ENCODE measurements around the gene TBC1D22A. TPM values are rescaled to one million over a fixed set of nuclear protein-coding genes. Genes with fewer than 3 reads are reported as not detected.

TBC1D22A gene
- total and polyA plus RNA-seq, 2 experiments from 2014 or later, result 9.6 to 13.3 TPM

- no peak for TF ChIP-seq JUNB (IDR thresholded peaks at IDR 0.05; ENCODE audit: unreplicated experiment)
- no peak for TF ChIP-seq EZH2phosphoT487 (IDR thresholded peaks at IDR 0.05; ENCODE audit: unreplicated experiment)
- TF ChIP-seq ZNF114 (CRISPR knock-in tag; IDR thresholded peaks at IDR 0.05), result no peak
- TF ChIP-seq CREB1 (CRISPR knock-in tag; IDR thresholded peaks at IDR 0.05; ENCODE audit: low read depth), result no peak
- TF ChIP-seq EZH2 (IDR thresholded peaks at IDR 0.05; ENCODE audit: low read depth, unreplicated experiment), result no peak
- no peak for TF ChIP-seq CTCF (conservative IDR thresholded peaks at IDR 0.05; ENCODE audit: low read depth in 2 of 2)
- no peak for TF ChIP-seq POLR2AphosphoS5 (IDR thresholded peaks at IDR 0.05; ENCODE audit: low read depth)
Measured at GRCh38 chr22:46897246-46897623, 134.8 kb downstream of the TBC1D22A start (continued).

- Histone ChIP-seq H3K9me2 (ENCODE audit: insufficient read depth) (no peaks in the 10 kb centered on the region), H3K79me2 (replicated peaks; ENCODE audit: insufficient read depth) (0 out of 2 replicates have a peak, but pooled peaks cover 4% of the 10 kb centered on the region), H2AFZ (no peak overlapping the region), H3F3A (replicated peaks; ENCODE audit: low read depth) (no peaks in the 10 kb centered on the region), H3K27ac (ENCODE audit: low read depth) (no peak overlapping the region), H3K36me3 (ENCODE audit: insufficient read depth) (no peaks in the 10 kb centered on the region), H4K20me1 (replicated peaks; ENCODE audit: insufficient read depth) (no peaks in the 10 kb centered on the region; the same call in 1 of the 2 replicates), H3K27me3 (ENCODE audit: insufficient read depth) (no peaks in the 10 kb centered on the region), H3K4me2 (no peak overlapping the region), H3K4me3 (no peak overlapping the region), H3K4me1 (ENCODE audit: insufficient read depth) (no peaks in the 10 kb centered on the region; the same call in 1 of the 2 replicates)
- Mint-ChIP-seq H3K4me1 (peaks cover 21% of the 10 kb centered on the region), H3K27me3 (ENCODE audit: insufficient read depth, low read depth, poor library complexity) (no peaks in the 10 kb centered on the region), H3K36me3 (ENCODE audit: low read depth) (peaks cover 8% of the 10 kb centered on the region), H3K9me3 (no peaks in the 10 kb centered on the region), H3K4me3 (no peak overlapping the region), H3K27ac (no peak overlapping the region)
- no peak for DNase-seq (ENCODE audit: low spot score)
- TF ChIP-seq ETS1 (IDR thresholded peaks at IDR 0.05) (no peak), REST (IDR thresholded peaks at IDR 0.05; ENCODE audit: unreplicated experiment) (no peak), CREB1 (CRISPR knock-in tag; IDR thresholded peaks at IDR 0.05; ENCODE audit: low read depth) (no peak), JUNB (IDR thresholded peaks at IDR 0.05; ENCODE audit: unreplicated experiment) (no peak), STAT1 (IDR thresholded peaks at IDR 0.05; ENCODE audit: unreplicated experiment) (no peak), POLR2AphosphoS5 (IDR thresholded peaks at IDR 0.05; ENCODE audit: low read depth) (no peak), NANOG (IDR thresholded peaks at IDR 0.05; ENCODE audit: borderline replicate concordance) (no peak), CTCF (conservative IDR thresholded peaks at IDR 0.05; ENCODE audit: low read depth in 2 of 2) (no peak), ZNF114 (CRISPR knock-in tag; IDR thresholded peaks at IDR 0.05) (no peak), EZH2 (IDR thresholded peaks at IDR 0.05; ENCODE audit: low read depth, unreplicated experiment) (no peak), EZH2phosphoT487 (IDR thresholded peaks at IDR 0.05; ENCODE audit: unreplicated experiment) (no peak)
- ATAC-seq, result no peak
Measured at GRCh38 chr22:46900549-46900948, 138.1 kb downstream of the TBC1D22A start.
